SU-DHL-6 (cell line): Measurements from ENCODE around the gene MOGAT3.

ENCODE experiments used
- EZH2phosphoT487 ChIP-seq: fragments of 200-600 bp; sonication (generic), shearing (Covaris generic); conservative IDR thresholded peaks from 2 replicates; pipeline ENCODE4 v1.6.1; 2018; ENCODE audit warnings: mild to moderate bottlenecking, antibody characterized with exemption, low read length, moderate library complexity, mixed read lengths
- TF ChIP-seq, protein P1 (sequence below): fragments of 200-600 bp; sonication (generic); IDR thresholded peaks from one replicate; pipeline ENCODE4 v1.5.1; 2017; ENCODE audit warnings: antibody characterized with exemption, mild to moderate bottlenecking, low read length, moderate library complexity; ENCODE audit not compliant: insufficient read depth, poor library complexity, severe bottlenecking

GRCh38 chr7:101179713-101180112 is 21.1 kb downstream of the MOGAT3 start:
- TF ChIP-seq, protein P1, sequence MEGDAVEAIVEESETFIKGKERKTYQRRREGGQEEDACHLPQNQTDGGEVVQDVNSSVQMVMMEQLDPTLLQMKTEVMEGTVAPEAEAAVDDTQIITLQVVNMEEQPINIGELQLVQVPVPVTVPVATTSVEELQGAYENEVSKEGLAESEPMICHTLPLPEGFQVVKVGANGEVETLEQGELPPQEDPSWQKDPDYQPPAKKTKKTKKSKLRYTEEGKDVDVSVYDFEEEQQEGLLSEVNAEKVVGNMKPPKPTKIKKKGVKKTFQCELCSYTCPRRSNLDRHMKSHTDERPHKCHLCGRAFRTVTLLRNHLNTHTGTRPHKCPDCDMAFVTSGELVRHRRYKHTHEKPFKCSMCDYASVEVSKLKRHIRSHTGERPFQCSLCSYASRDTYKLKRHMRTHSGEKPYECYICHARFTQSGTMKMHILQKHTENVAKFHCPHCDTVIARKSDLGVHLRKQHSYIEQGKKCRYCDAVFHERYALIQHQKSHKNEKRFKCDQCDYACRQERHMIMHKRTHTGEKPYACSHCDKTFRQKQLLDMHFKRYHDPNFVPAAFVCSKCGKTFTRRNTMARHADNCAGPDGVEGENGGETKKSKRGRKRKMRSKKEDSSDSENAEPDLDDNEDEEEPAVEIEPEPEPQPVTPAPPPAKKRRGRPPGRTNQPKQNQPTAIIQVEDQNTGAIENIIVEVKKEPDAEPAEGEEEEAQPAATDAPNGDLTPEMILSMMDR, result no peak
- no peak for TF ChIP-seq EZH2phosphoT487
